HEK293 (cell line): ENCODE measurements around the gene CD164.

Experiments
- CTCF ChIA-PET: fragments of 350-600 bp; formaldehyde crosslinking; extraction: SDS; loops from one replicate; lab custom pipeline; 2021; ENCODE audit warnings: antibody characterized with exemption; lab: Yijun Ruan, JAX
- POLR2A ChIA-PET: fragments of 300-600 bp; formaldehyde crosslinking; extraction: SDS; loops from one replicate; lab custom pipeline; 2020; ENCODE audit warnings: antibody characterized with exemption, inconsistent platforms; lab: Yijun Ruan, JAX
- H3K27ac ChIP-seq: fragments of 200-500 bp; sonication (Bioruptor generic); 2 replicates; pipeline ENCODE4 v1.5.1; 2014; ENCODE audit warnings: low read depth, low read length, control low read depth, inconsistent platforms; ENCODE audit errors: extremely low read depth
- H3K36me3 ChIP-seq, 2 experiments: fragments of 200-500 bp in 1 of 2; sonication (Bioruptor generic) in 1 of 2; 1 replicate in 1 of 2; 2 replicates in 1 of 2; pipeline ENCODE4 v1.5.1; 2014 to 2017; ENCODE audit warnings: inconsistent platforms in 2 of 2, low read length in 2 of 2; ENCODE audit not compliant: control insufficient read depth in 2 of 2, insufficient read depth in 1 of 2
- H3K4me1 ChIP-seq: fragments of 200-500 bp; sonication (Bioruptor generic); 2 replicates; pipeline ENCODE4 v1.5.1; 2014; ENCODE audit warnings: mild to moderate bottlenecking, low read length, inconsistent platforms; ENCODE audit not compliant: control insufficient read depth, insufficient read depth
- H3K4me3 ChIP-seq: 2 replicates; pipeline ENCODE4 v1.5.1; 2011; ENCODE audit warnings: low read depth, mild to moderate bottlenecking, control low read depth, low read length, moderate library complexity
- H3K9me3 ChIP-seq: fragments of 200-500 bp; sonication (Bioruptor generic); 2 replicates; pipeline ENCODE4 v1.5.1; 2014; ENCODE audit warnings: low read depth, low read length, inconsistent platforms; ENCODE audit not compliant: control insufficient read depth, insufficient read depth
- CTCF ChIP-seq: fragments of 450-650 bp; formaldehyde crosslinking; IDR thresholded peaks from 2 replicates; pipeline ENCODE4 v1.5.1; 2016; ENCODE audit warnings: missing biosample characterization, missing genetic modification characterization
- GLI4 ChIP-seq: fragments of 450-650 bp; formaldehyde crosslinking; IDR thresholded peaks from 2 replicates; pipeline ENCODE4 v1.5.1; 2016; ENCODE audit warnings: missing biosample characterization, missing genetic modification characterization
- IKZF3 ChIP-seq: fragments of 450-650 bp; IDR thresholded peaks from 2 replicates; pipeline ENCODE4 v1.5.0; 2018; ENCODE audit warnings: missing biosample characterization, mild to moderate bottlenecking, missing genetic modification characterization, moderate library complexity
- KLF16 ChIP-seq: fragments of 450-650 bp; formaldehyde crosslinking; IDR thresholded peaks from 2 replicates; pipeline ENCODE4 v1.5.1; 2017; ENCODE audit warnings: missing biosample characterization, missing genetic modification characterization
- KLF7 ChIP-seq: fragments of 450-650 bp; formaldehyde crosslinking; IDR thresholded peaks from 2 replicates; pipeline ENCODE4 v1.5.1; 2016; ENCODE audit warnings: missing biosample characterization, missing genetic modification characterization, borderline replicate concordance
- REPIN1 ChIP-seq: fragments of 450-650 bp; formaldehyde crosslinking; IDR thresholded peaks from 2 replicates; pipeline ENCODE4 v1.5.1; 2017; ENCODE audit warnings: missing biosample characterization, missing genetic modification characterization, low read depth
- YY1 ChIP-seq: fragments of 450-650 bp; formaldehyde crosslinking; IDR thresholded peaks from 2 replicates; pipeline ENCODE4 v1.5.1; 2018; ENCODE audit warnings: missing biosample characterization, missing genetic modification characterization
- ZBTB20 ChIP-seq: fragments of 450-650 bp; formaldehyde crosslinking; IDR thresholded peaks from 2 replicates; pipeline ENCODE4 v1.5.1; 2016; ENCODE audit warnings: missing biosample characterization, missing genetic modification characterization
- ZBTB7A ChIP-seq: fragments of 450-650 bp; formaldehyde crosslinking; IDR thresholded peaks from 2 replicates; pipeline ENCODE4 v1.5.1; 2016; ENCODE audit warnings: low read depth, missing biosample characterization, missing genetic modification characterization
- ZFP37 ChIP-seq: fragments of 450-650 bp; formaldehyde crosslinking; IDR thresholded peaks from 2 replicates; pipeline ENCODE4 v1.5.1; 2016; ENCODE audit warnings: missing biosample characterization, missing genetic modification characterization
- ZFP69B ChIP-seq: fragments of 450-650 bp; formaldehyde crosslinking; IDR thresholded peaks from 2 replicates; pipeline ENCODE4 v1.5.1; 2016; ENCODE audit warnings: missing biosample characterization, missing genetic modification characterization
- ZNF174 ChIP-seq: fragments of 450-650 bp; formaldehyde crosslinking; IDR thresholded peaks from 2 replicates; pipeline ENCODE4 v1.5.0; 2017; ENCODE audit warnings: missing biosample characterization, mild to moderate bottlenecking, missing genetic modification characterization
- ZNF175 ChIP-seq: fragments of 450-650 bp; formaldehyde crosslinking; IDR thresholded peaks from 2 replicates; pipeline ENCODE4 v1.5.1; 2016; ENCODE audit warnings: missing biosample characterization, missing genetic modification characterization
- ZNF18 ChIP-seq: fragments of 450-650 bp; formaldehyde crosslinking; IDR thresholded peaks from 2 replicates; pipeline ENCODE4 v1.5.1; 2016; ENCODE audit warnings: missing biosample characterization, missing genetic modification characterization
- ZNF248 ChIP-seq: fragments of 450-650 bp; formaldehyde crosslinking; IDR thresholded peaks from 2 replicates; pipeline ENCODE4 v1.5.1; 2017; ENCODE audit warnings: missing biosample characterization, missing genetic modification characterization
- ZNF266 ChIP-seq: fragments of 450-650 bp; formaldehyde crosslinking; IDR thresholded peaks from 2 replicates; pipeline ENCODE4 v1.5.1; 2016; ENCODE audit warnings: missing biosample characterization, missing genetic modification characterization, low read depth
- ZNF37A ChIP-seq: fragments of 450-650 bp; IDR thresholded peaks from 2 replicates; pipeline ENCODE4 v1.5.1; 2018; ENCODE audit warnings: missing biosample characterization, missing genetic modification characterization
- ZNF433 ChIP-seq: fragments of 450-650 bp; formaldehyde crosslinking; IDR thresholded peaks from 2 replicates; pipeline ENCODE4 v1.5.1; 2016; ENCODE audit warnings: missing biosample characterization, missing genetic modification characterization, low read depth
- ZNF623 ChIP-seq: fragments of 450-650 bp; formaldehyde crosslinking; IDR thresholded peaks from 2 replicates; pipeline ENCODE4 v1.5.1; 2016; ENCODE audit warnings: missing biosample characterization, missing genetic modification characterization
- ZNF658 ChIP-seq: fragments of 450-650 bp; formaldehyde crosslinking; IDR thresholded peaks from 2 replicates; pipeline ENCODE4; 2016; ENCODE audit warnings: missing biosample characterization, missing genetic modification characterization
- ZNF677 ChIP-seq: fragments of 450-650 bp; IDR thresholded peaks from 2 replicates; pipeline ENCODE4 v1.5.0; 2018; ENCODE audit warnings: missing biosample characterization, mild to moderate bottlenecking, missing genetic modification characterization, moderate library complexity
- ZNF76 ChIP-seq: fragments of 450-650 bp; formaldehyde crosslinking; IDR thresholded peaks from 2 replicates; pipeline ENCODE4; 2016; ENCODE audit warnings: low read depth, missing biosample characterization, missing genetic modification characterization, borderline replicate concordance
- ZNF776 ChIP-seq: fragments of 450-650 bp; formaldehyde crosslinking; IDR thresholded peaks from 2 replicates; pipeline ENCODE4 v1.5.0; 2017; ENCODE audit warnings: missing biosample characterization, missing genetic modification characterization, borderline replicate concordance
- ZNF791 ChIP-seq: fragments of 450-650 bp; formaldehyde crosslinking; IDR thresholded peaks from 2 replicates; pipeline ENCODE4 v1.5.1; 2016; ENCODE audit warnings: missing biosample characterization, missing genetic modification characterization
- ZSCAN30 ChIP-seq: fragments of 450-650 bp; IDR thresholded peaks from 2 replicates; pipeline ENCODE4 v1.5.1; 2018; ENCODE audit warnings: missing biosample characterization, mild to moderate bottlenecking, missing genetic modification characterization, moderate library complexity
- TF ChIP-seq, protein P1 (sequence below): fragments of 450-650 bp; formaldehyde crosslinking; IDR thresholded peaks from 2 replicates; pipeline ENCODE4 v1.5.1; 2017; ENCODE audit warnings: missing biosample characterization, missing genetic modification characterization
- TF ChIP-seq, protein P2 (sequence below): fragments of 450-650 bp; formaldehyde crosslinking; IDR thresholded peaks from 2 replicates; pipeline ENCODE4 v1.5.1; 2017; ENCODE audit warnings: missing biosample characterization, missing genetic modification characterization
- TF ChIP-seq, protein P3 (sequence below): fragments of 450-650 bp; formaldehyde crosslinking; IDR thresholded peaks from 2 replicates; pipeline ENCODE4 v1.5.1; 2016; ENCODE audit warnings: missing biosample characterization, missing genetic modification characterization
- TF ChIP-seq, protein P4 (sequence below): fragments of 450-650 bp; formaldehyde crosslinking; IDR thresholded peaks from 2 replicates; pipeline ENCODE4 v1.5.1; 2016; ENCODE audit warnings: missing biosample characterization, missing genetic modification characterization

CD164 gene

DNA sequence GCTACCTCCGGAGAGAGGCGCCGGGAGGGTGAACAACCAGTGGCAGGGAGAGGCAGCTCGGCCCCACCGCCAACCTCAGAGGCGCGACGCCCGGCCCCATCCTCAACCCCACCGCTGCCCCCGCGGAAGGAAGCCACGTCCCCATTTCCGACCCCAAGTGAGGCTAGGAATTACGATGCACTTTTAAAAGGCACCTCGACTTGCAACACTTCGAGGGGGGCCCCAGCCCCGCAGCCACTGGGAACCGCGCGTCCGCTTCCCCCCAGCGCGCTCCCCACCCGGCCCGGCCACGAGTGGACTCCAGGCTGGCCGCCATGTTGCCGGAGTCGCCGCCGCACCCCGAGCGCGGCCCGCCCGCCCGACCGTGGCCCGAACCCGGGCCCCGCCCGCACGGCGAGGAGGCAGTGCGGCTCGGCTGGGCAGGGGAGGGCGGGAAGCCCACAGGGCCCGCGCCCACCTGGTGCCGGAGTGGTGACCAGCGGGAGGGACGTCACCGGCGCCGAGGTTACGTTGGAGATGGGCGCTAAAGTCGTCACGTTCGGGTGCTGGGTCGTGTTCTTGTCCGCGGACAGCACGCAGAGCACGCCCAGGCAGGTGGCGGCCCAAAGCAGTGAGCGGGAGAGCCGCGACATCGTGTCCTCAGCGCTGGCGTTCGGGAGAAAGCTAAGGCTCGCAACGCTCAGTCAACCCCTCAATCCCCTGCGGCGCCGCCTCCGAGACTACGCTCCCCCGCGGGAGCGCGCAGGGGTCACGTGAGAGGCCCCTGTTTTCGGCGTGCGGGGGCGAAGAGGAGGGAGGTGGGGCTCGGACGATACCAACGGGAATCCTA, at the start of gene CD164:
Gene CD164, minus strand, starts transcription at position 721 of the 829 bp plus-strand sequence. Its CDS starts 89 bp downstream, at position 632.
- peaks cover 8% of the 10 kb centered on the region for H3K4me1 ChIP-seq
- peaks cover 2 to 25% of the 10 kb centered on the region in 2 experiments; a peak in 2 of 3 replicates for H3K36me3 ChIP-seq
- ChIA-PET POLR2A (interaction anchor here (0.6 to 3.1 kb wide), 18 partner anchors 9 to 821 kb away, joined by 3 to 23 read pairs (median 4); partner anchors contain the start of genes FOXO3, MICAL1, PPIL6 and SESN1), CTCF (interaction anchor here (0.5 to 5.5 kb wide), 16 partner anchors 9 to 216 kb away, joined by 3 to 89 read pairs (median 7); partner anchors contain the start of genes PPIL6 and SMPD2)
- H3K9me3 ChIP-seq: no peaks in the 10 kb centered on the region
- peak within 1 kb of the TSS; percentile 78 for H3K4me3 ChIP-seq
- H3K27ac ChIP-seq: peak within 1 kb of the TSS; percentile 98
- TF ChIP-seq ZNF623 (tag by site-specific recombination) (peak; percentile 3; the same call in 1 of the 2 replicates), IKZF3 (tag by site-specific recombination) (no peak), ZSCAN30 (peak; percentile 43; the same call in 1 of the 2 replicates), ZNF37A (no peak), ZNF248 (tag by site-specific recombination) (no peak), GLI4 (tag by site-specific recombination) (peak; percentile 89; the same call in 1 of the 2 replicates), ZNF175 (tag by site-specific recombination) (no peak), REPIN1 (tag by site-specific recombination) (no peak), CTCF (tag by site-specific recombination) (0 out of 2 replicates have a peak, but pooled peaks have one; percentile 22), ZBTB7A (tag by site-specific recombination) (no peak), KLF7 (tag by site-specific recombination) (no peak), ZNF18 (tag by site-specific recombination) (no peak), ZNF791 (no peak), YY1 (tag by site-specific recombination) (peak; percentile 82), KLF16 (no peak), ZNF174 (tag by site-specific recombination) (no peak), ZNF76 (peak; percentile 90), ZNF266 (tag by site-specific recombination) (no peak), ZFP69B (peak; percentile 23), ZFP37 (tag by site-specific recombination) (peak; percentile 50; the same call in 1 of the 2 replicates), ZNF677 (no peak), ZBTB20 (peak; percentile 68; the same call in 1 of the 2 replicates), ZNF433 (tag by site-specific recombination) (no peak), ZNF776 (tag by site-specific recombination) (no peak), ZNF658 (tag by site-specific recombination) (no peak)
- TF ChIP-seq, protein P1, sequence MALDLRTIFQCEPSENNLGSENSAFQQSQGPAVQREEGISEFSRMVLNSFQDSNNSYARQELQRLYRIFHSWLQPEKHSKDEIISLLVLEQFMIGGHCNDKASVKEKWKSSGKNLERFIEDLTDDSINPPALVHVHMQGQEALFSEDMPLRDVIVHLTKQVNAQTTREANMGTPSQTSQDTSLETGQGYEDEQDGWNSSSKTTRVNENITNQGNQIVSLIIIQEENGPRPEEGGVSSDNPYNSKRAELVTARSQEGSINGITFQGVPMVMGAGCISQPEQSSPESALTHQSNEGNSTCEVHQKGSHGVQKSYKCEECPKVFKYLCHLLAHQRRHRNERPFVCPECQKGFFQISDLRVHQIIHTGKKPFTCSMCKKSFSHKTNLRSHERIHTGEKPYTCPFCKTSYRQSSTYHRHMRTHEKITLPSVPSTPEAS (tag by site-specific recombination): peak; percentile 25; the same call in 1 of the 2 replicates
- TF ChIP-seq, protein P2, sequence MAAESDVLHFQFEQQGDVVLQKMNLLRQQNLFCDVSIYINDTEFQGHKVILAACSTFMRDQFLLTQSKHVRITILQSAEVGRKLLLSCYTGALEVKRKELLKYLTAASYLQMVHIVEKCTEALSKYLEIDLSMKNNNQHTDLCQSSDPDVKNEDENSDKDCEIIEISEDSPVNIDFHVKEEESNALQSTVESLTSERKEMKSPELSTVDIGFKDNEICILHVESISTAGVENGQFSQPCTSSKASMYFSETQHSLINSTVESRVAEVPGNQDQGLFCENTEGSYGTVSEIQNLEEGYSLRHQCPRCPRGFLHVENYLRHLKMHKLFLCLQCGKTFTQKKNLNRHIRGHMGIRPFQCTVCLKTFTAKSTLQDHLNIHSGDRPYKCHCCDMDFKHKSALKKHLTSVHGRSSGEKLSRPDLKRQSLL: no peak
- TF ChIP-seq, protein P3, sequence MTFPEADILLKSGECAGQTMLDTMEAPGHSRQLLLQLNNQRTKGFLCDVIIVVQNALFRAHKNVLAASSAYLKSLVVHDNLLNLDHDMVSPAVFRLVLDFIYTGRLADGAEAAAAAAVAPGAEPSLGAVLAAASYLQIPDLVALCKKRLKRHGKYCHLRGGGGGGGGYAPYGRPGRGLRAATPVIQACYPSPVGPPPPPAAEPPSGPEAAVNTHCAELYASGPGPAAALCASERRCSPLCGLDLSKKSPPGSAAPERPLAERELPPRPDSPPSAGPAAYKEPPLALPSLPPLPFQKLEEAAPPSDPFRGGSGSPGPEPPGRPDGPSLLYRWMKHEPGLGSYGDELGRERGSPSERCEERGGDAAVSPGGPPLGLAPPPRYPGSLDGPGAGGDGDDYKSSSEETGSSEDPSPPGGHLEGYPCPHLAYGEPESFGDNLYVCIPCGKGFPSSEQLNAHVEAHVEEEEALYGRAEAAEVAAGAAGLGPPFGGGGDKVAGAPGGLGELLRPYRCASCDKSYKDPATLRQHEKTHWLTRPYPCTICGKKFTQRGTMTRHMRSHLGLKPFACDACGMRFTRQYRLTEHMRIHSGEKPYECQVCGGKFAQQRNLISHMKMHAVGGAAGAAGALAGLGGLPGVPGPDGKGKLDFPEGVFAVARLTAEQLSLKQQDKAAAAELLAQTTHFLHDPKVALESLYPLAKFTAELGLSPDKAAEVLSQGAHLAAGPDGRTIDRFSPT (tag by site-specific recombination): no peak
- TF ChIP-seq, protein P4, sequence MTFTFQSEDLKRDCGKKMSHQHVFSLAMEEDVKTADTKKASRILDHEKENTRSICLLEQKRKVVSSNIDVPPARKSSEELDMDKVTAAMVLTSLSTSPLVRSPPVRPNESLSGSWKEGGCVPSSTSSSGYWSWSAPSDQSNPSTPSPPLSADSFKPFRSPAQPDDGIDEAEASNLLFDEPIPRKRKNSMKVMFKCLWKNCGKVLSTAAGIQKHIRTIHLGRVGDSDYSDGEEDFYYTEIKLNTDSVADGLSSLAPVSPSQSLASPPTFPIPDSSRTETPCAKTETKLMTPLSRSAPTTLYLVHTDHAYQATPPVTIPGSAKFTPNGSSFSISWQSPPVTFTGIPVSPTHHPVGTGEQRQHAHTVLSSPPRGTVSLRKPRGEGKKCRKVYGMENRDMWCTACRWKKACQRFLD (tag by site-specific recombination): no peak
